Testis (tissue), 2 donors: ENCODE results near the gene CDK11B.

Experiments
- POLR2A ChIP-seq: fragments of 450-650 bp; IDR thresholded peaks from one replicate; pipeline ENCODE4 v1.6.1; 2017; ENCODE audit warnings: antibody characterized with exemption, mild to moderate bottlenecking, moderate library complexity
- TF ChIP-seq, protein P1 (sequence below), 3 experiments: fragments of 450-650 bp in 2 of 3; fragments of 200-600 bp in 1 of 3; sonication (generic) in 1 of 3; IDR thresholded peaks; one replicate each; pipeline ENCODE4 v1.5.1; 2016 to 2019; ENCODE audit warnings: antibody characterized with exemption in 3 of 3, mild to moderate bottlenecking in 2 of 3, moderate library complexity in 1 of 3

GRCh38 chr1:1600861-1601563 is 57.8 kb downstream of the CDK11B start:
- TF ChIP-seq, protein P1, sequence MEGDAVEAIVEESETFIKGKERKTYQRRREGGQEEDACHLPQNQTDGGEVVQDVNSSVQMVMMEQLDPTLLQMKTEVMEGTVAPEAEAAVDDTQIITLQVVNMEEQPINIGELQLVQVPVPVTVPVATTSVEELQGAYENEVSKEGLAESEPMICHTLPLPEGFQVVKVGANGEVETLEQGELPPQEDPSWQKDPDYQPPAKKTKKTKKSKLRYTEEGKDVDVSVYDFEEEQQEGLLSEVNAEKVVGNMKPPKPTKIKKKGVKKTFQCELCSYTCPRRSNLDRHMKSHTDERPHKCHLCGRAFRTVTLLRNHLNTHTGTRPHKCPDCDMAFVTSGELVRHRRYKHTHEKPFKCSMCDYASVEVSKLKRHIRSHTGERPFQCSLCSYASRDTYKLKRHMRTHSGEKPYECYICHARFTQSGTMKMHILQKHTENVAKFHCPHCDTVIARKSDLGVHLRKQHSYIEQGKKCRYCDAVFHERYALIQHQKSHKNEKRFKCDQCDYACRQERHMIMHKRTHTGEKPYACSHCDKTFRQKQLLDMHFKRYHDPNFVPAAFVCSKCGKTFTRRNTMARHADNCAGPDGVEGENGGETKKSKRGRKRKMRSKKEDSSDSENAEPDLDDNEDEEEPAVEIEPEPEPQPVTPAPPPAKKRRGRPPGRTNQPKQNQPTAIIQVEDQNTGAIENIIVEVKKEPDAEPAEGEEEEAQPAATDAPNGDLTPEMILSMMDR (IDR thresholded peaks at IDR 0.05): no peak
- TF ChIP-seq POLR2A: no peak
